Activated T-cell treated with anti-CD3 and anti-CD28 coated beads, Interleukin-2, amount 50 U/mL, for 1 hour (primary cell): ENCODE data around the gene ATXN1.
A peak's percentile ranks its signal among the peaks of the same experiment; 100 is the strongest.

Experiments used
- DNase-seq: peaks from one replicate; pipeline ENCODE4 v3.0.0-alpha.2; 2020

Gene ATXN1

GRCh38 chr6:16321826-16322225 lies 439.4 kb downstream of the ATXN1 start:
- no peak for DNase-seq

- DNase-seq: no peak
These were observed 439.9 kb downstream of the ATXN1 start for GRCh38 chr6:16321341-16321710.

- DNase-seq: no peak
These were observed 440.5 kb downstream of the ATXN1 start for GRCh38 chr6:16320533-16321340.

- DNase-seq: peak; percentile 74
These were observed 441.3 kb downstream of the ATXN1 start for GRCh38 chr6:16319813-16320532.

- no peak for DNase-seq
These were observed 442.1 kb downstream of the ATXN1 start for GRCh38 chr6:16318953-16319720.

- DNase-seq: peak; percentile 27
These were observed 442.7 kb downstream of the ATXN1 start for GRCh38 chr6:16318538-16318937.

GRCh38 chr6:16316741-16317251 lies 444.5 kb downstream of the ATXN1 start:
- DNase-seq: peak; percentile 49

GRCh38 chr6:16314296-16314695 lies 447.0 kb downstream of the ATXN1 start:
- no peak for DNase-seq

- DNase-seq: no peak
These were observed 447.5 kb downstream of the ATXN1 start for GRCh38 chr6:16313732-16314131.

GRCh38 chr6:16311763-16312162 lies 449.5 kb downstream of the ATXN1 start:
- DNase-seq: no peak

GRCh38 chr6:16306334-16306733 lies 454.9 kb downstream of the ATXN1 start:
- no peak for DNase-seq

GRCh38 chr6:16305788-16306187 lies 455.5 kb downstream of the ATXN1 start:
- no peak for DNase-seq

GRCh38 chr6:16305246-16305725 lies 456.0 kb downstream of the ATXN1 start:
- DNase-seq: no peak

GRCh38 chr6:16302721-16303552 lies 458.3 kb downstream of the ATXN1 start:
- no peak for DNase-seq

- DNase-seq: no peak
These were observed 459.7 kb downstream of the ATXN1 start for GRCh38 chr6:16301511-16301910.

GRCh38 chr6:16299861-16300260 lies 461.4 kb downstream of the ATXN1 start:
- no peak for DNase-seq

- no peak for DNase-seq
These were observed 465.1 kb downstream of the ATXN1 start for GRCh38 chr6:16296061-16296670.

GRCh38 chr6:16295471-16295870 lies 465.8 kb downstream of the ATXN1 start:
- DNase-seq: no peak

GRCh38 chr6:16295060-16295459 lies 466.2 kb downstream of the ATXN1 start:
- DNase-seq: no peak

- no peak for DNase-seq
These were observed 466.9 kb downstream of the ATXN1 start for GRCh38 chr6:16294371-16294770.

GRCh38 chr6:16292942-16293341 lies 468.3 kb downstream of the ATXN1 start:
- DNase-seq: no peak

GRCh38 chr6:16292432-16292831 lies 468.8 kb downstream of the ATXN1 start:
- no peak for DNase-seq
